Stomach (tissue), 9 donors: ENCODE results near the gene ERP29. TPM values are rescaled to one million over a fixed set of nuclear protein-coding genes. Genes with fewer than 3 reads are reported as not detected.

Experiments used
- DNase-seq, 2 donors: peaks; one replicate each; pipeline versions ENCODE4 v3.0.0 to v3.0.0-alpha.2; 2013 to 2019
- H3K27ac ChIP-seq, 5 donors: fragments of 200-600 bp in 4 of 5; sonication (generic) in 4 of 5; one replicate each; pipeline ENCODE4 v1.5.1; 2013 to 2019; ENCODE audit warnings: mild to moderate bottlenecking in 1 of 5, moderate library complexity in 1 of 5
- H3K27me3 ChIP-seq, 3 donors: fragments of 200-600 bp; sonication (generic); one replicate each; pipeline ENCODE4 v1.5.1; 2017 to 2019; ENCODE audit warnings: mixed run types in 1 of 3
- H3K36me3 ChIP-seq, 4 donors: fragments of 200-600 bp; sonication (generic); 1 replicate in 3 of 4; 2 replicates in 1 of 4; pipeline ENCODE4 v1.5.1; 2016 to 2019
- H3K4me1 ChIP-seq, 4 donors: fragments of 200-600 bp; sonication (generic); one replicate each; pipeline ENCODE4 v1.5.1; 2016 to 2019
- H3K4me3 ChIP-seq, 4 donors: fragments of 200-600 bp; sonication (generic) in 3 of 4; one replicate each; pipeline ENCODE4 v1.5.1; 2016 to 2019; ENCODE audit warnings: mild to moderate bottlenecking in 1 of 4
- H3K9me3 ChIP-seq, 4 donors: fragments of 200-600 bp; sonication (generic); one replicate each; pipeline ENCODE4 v1.5.1; 2016 to 2019
- EP300 ChIP-seq: sonication (generic); formaldehyde crosslinking; IDR thresholded peaks from one replicate; pipeline ENCODE4 v1.6.1; 2017; ENCODE audit warnings: antibody characterized with exemption
- POLR2A ChIP-seq, 4 donors: fragments of 450-650 bp; IDR thresholded peaks; one replicate each; pipeline ENCODE4 v1.6.1; 2016; ENCODE audit warnings: antibody characterized with exemption in 4 of 4, control low read depth in 2 of 4, mild to moderate bottlenecking in 1 of 4, moderate library complexity in 1 of 4
- POLR2AphosphoS5 ChIP-seq, 3 donors: sonication (generic); formaldehyde crosslinking; IDR thresholded peaks; one replicate each; pipeline ENCODE4 v1.6.1; 2016; ENCODE audit warnings: antibody characterized with exemption in 3 of 3
- WGBS, 5 donors: extraction: QIAGEN DNeasy Blood & Tissue Kit in 3 of 5; methylation state at CpG; one replicate each; pipeline versions ENCODE4 v1.1.5 to v1.1.7; 2013 to 2018; 5-methylcytosine and 5-hydroxymethylcytosine counted together
- intact Hi-C: fragments of 100-400 bp; cut with DNase I; formaldehyde crosslinking; loops from one replicate; pipeline ENCODE4 v1.15.1; 2023; ENCODE audit warnings: low total_unique reads
- polyA plus RNA-seq, 3 donors: library from polyadenylated mRNA; stranded (reverse); fragments of 200-250 nt; gene quantifications; one replicate each; pipeline ENCODE4 v1.2.3, GENCODE V29; 2013
- total RNA-seq, 5 donors: library from RNA; depleted of rRNA; stranded (reverse); fragments of >200 nt; gene quantifications; one replicate each; pipeline versions ENCODE4 v1.1.0 to v1.2.3, GENCODE V29; 2014 to 2016
- TF ChIP-seq, protein P1 (sequence below), 7 experiments: fragments of 450-650 bp in 4 of 7; fragments of 200-600 bp in 3 of 7; sonication (generic) in 3 of 7; IDR thresholded peaks; one replicate each; pipeline ENCODE4 v1.5.1; 2016 to 2019; ENCODE audit warnings: antibody characterized with exemption in 7 of 7, control low read depth in 2 of 7, mild to moderate bottlenecking in 1 of 7
- donor health status: healthy with polysubstance abuse.
- donor health status: Bipolar disorder and iron deficiency.
- donor health status: healthy.

Gene ERP29
- total and polyA plus RNA-seq, 8 donors: 9.8 to 140 (median 47.2) TPM

GRCh38 chr12:112017041-112017440 lies 3.8 kb downstream of the ERP29 start:
- Histone ChIP-seq H3K9me3 (no peaks in the 10 kb centered on the region), H3K27me3 (no peaks in the 10 kb centered on the region), H3K4me3 (no peak overlapping the region), H3K27ac (no peak overlapping the region), H3K4me1 (peaks cover 19 to 59% (median 49%) of the 10 kb centered on the region in 4 donors), H3K36me3 (peaks cover 13 to 61% (median 50%) of the 10 kb centered on the region in 4 donors)
- 76 to 89% (median 79%) methylated on average over 1 of the region's 1 CpG for WGBS, 5 donors
- TF ChIP-seq EP300: no peak
- TF ChIP-seq POLR2A (IDR thresholded peaks at IDR 0.05): no peak
- no peak for TF ChIP-seq POLR2AphosphoS5 (IDR thresholded peaks at IDR 0.05)
- TF ChIP-seq, protein P1, sequence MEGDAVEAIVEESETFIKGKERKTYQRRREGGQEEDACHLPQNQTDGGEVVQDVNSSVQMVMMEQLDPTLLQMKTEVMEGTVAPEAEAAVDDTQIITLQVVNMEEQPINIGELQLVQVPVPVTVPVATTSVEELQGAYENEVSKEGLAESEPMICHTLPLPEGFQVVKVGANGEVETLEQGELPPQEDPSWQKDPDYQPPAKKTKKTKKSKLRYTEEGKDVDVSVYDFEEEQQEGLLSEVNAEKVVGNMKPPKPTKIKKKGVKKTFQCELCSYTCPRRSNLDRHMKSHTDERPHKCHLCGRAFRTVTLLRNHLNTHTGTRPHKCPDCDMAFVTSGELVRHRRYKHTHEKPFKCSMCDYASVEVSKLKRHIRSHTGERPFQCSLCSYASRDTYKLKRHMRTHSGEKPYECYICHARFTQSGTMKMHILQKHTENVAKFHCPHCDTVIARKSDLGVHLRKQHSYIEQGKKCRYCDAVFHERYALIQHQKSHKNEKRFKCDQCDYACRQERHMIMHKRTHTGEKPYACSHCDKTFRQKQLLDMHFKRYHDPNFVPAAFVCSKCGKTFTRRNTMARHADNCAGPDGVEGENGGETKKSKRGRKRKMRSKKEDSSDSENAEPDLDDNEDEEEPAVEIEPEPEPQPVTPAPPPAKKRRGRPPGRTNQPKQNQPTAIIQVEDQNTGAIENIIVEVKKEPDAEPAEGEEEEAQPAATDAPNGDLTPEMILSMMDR (IDR thresholded peaks at IDR 0.05): no peak
- intact Hi-C loops: no loop called here
- no peak for DNase-seq

DNA sequence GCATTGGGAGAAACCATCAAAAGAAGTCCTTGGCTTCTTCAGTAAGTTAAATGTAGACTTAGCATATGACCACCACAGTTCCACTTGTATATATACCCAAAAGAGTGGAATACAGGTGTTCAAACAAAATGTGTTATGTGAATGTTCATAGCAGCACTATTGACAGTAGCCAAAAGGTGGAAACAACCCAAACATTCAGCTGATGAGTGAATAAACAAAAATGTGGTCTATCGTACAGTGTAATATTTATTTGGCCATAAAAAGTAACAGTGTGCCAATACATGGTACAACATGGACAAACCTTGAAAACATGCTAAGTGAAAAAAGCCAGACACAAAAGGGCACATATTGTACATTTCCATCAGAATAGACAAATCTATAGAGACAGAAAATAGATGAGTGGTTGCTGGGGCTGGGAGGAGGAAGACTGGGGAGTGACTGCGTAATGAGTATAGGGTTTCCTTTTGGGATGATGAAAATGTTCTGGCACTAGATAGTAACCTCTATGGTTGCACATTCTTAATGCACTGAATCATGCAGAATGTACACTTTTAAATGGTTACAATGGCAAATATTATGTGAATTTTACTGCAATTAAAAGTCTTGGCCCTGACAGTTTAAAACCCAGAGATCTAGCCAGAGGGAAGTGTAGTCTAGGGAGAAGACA lies 5.5 kb downstream of the ERP29 start:
- no peak for TF ChIP-seq POLR2A (IDR thresholded peaks at IDR 0.05)
- no peak for TF ChIP-seq EP300
- no peak for TF ChIP-seq POLR2AphosphoS5 (IDR thresholded peaks at IDR 0.05)
- TF ChIP-seq, protein P1 (IDR thresholded peaks at IDR 0.05): no peak
- intact Hi-C loops: no loop called here
- H3K4me1 ChIP-seq: peaks cover 14 to 57% (median 42%) of the 10 kb centered on the region in 4 donors
- no peak overlapping the region for H3K27ac ChIP-seq
- DNase-seq: no peak
- H3K4me3 ChIP-seq: no peak overlapping the region
- WGBS, 5 donors: 59 to 72% (median 64%) methylated on average over 2 of the region's 2 CpGs
- no peaks in the 10 kb centered on the region for H3K27me3 ChIP-seq
- H3K36me3 ChIP-seq: peaks cover 21 to 78% (median 67%) of the 10 kb centered on the region in 4 donors
- H3K9me3 ChIP-seq: no peaks in the 10 kb centered on the region

DNA sequence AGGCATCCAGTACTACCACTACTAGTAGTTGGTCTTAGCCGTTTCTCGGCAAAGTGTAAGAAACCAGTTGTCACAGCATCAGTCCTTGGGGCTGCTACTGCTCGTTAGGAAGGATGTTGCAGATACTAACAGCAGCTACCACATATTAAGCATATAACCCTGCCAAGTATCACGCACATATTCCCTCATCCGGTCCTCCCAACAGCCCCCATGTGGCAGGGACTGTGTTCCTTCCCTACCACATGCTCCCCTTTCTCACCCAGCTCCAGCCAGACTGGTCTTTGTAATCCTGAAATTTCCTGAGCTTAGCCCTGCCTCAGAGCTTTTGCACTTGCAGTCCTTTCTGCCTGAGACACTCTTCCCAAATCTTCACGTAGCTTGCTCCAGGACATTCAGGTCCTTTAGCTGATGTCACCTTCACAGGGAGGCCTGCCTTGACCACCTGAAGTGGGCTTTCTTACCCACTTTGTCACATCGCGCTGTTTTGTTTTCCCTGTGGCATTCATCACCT lies 7.8 kb downstream of the ERP29 start:
- Histone ChIP-seq H3K36me3 (peaks cover 18 to 89% (median 76%) of the 10 kb centered on the region in 4 donors), H3K27ac (no peak overlapping the region), H3K4me1 (peaks cover 6 to 39% (median 24%) of the 10 kb centered on the region in 4 donors), H3K4me3 (no peak overlapping the region), H3K9me3 (no peaks in the 10 kb centered on the region), H3K27me3 (no peaks in the 10 kb centered on the region)
- 86 to 94% (median 88%) methylated on average over 8 of the region's 8 CpGs for WGBS, 5 donors
- TF ChIP-seq, protein P1 (IDR thresholded peaks at IDR 0.05): no peak
- TF ChIP-seq POLR2AphosphoS5 (IDR thresholded peaks at IDR 0.05): no peak
- no peak for TF ChIP-seq POLR2A (IDR thresholded peaks at IDR 0.05)
- no peak for TF ChIP-seq EP300
- DNase-seq: no peak
- intact Hi-C loops: no loop called here

GRCh38 chr12:112022241-112023016 lies 9.2 kb downstream of the ERP29 start:
- DNase-seq: no peak
- Histone ChIP-seq H3K4me3 (no peak overlapping the region), H3K9me3 (no peaks in the 10 kb centered on the region), H3K27ac (no peak overlapping the region), H3K36me3 (peaks cover 15 to 80% (median 67%) of the 10 kb centered on the region in 4 donors), H3K4me1 (peaks cover 6 to 44% (median 26%) of the 10 kb centered on the region in 4 donors), H3K27me3 (no peaks in the 10 kb centered on the region)
- 81 to 88% (median 85%) methylated on average over 11 of the region's 11 CpGs for WGBS, 5 donors
- no peak for TF ChIP-seq EP300
- no peak for TF ChIP-seq POLR2A (IDR thresholded peaks at IDR 0.05)
- TF ChIP-seq, protein P1 (IDR thresholded peaks at IDR 0.05): no peak
- TF ChIP-seq POLR2AphosphoS5 (IDR thresholded peaks at IDR 0.05): no peak
- intact Hi-C loops: no loop called here
